HG02938 (cell line): ENCODE data around the gene SLC6A7.

Source experiments
- ATAC-seq: cut with Tn5 transposase; IDR thresholded peaks from one replicate; pipeline ENCODE4 v1.9.1; 2021; ENCODE audit warnings: mild to moderate bottlenecking, moderate library complexity; ENCODE audit not compliant: unreplicated experiment

SLC6A7 gene

GRCh38 chr5:150155258-150156026 is 34.4 kb upstream of the SLC6A7 start, which contains the start of gene PDGFRB:
PDGFRB (minus strand) TSS chr5:150155845; CDS start chr5:150137047, 18,798 bp downstream.
- no peak for ATAC-seq

DNA sequence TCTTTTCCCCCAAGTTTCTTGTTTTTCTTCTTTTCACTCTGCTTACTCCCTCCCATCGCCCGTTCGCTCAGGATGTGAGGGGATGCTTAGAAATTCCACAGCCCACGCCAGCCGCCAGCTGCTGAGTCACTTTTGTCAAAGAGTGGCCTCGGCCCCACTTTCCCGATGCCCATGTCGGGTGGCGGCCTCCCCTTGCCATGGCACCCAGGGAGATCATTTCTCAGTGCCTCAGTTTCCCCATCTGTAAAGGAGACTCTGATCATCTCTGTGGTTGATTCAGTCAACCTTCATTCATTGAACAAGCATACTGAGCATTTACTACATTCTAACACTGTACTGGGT is 33.9 kb upstream of the SLC6A7 start:
- no peak for ATAC-seq

- no peak for ATAC-seq
Observed at GRCh38 chr5:150156540-150156939, 33.3 kb upstream of the SLC6A7 start.

GRCh38 chr5:150157168-150157567 is 32.7 kb upstream of the SLC6A7 start:
- no peak for ATAC-seq

- ATAC-seq: no peak
Observed at GRCh38 chr5:150158170-150158949, 31.5 kb upstream of the SLC6A7 start.

GRCh38 chr5:150159031-150159430 is 30.8 kb upstream of the SLC6A7 start:
- no peak for ATAC-seq

DNA sequence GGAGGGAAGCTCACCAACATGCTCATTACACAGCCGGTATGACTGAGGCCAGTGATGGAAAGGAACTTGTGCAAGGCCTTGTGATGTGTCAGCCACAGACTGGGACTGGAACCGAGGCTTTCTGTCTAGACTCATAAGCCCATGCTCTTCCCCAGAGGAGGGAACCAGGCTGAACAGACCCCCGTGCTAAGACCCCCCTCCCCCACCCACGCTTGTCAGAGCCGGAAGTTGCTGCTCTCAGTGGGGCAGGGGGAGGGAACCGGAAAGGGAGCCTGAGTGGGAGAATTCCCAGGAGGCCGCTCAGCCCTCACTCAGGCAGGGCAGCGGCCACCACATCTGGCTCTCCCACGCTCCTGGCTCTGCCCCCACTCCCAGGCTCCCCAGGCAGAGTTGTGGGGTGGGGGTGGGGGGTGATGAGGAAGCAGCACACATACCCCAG is 30.1 kb upstream of the SLC6A7 start:
- no peak for ATAC-seq

- no peak for ATAC-seq
Observed at GRCh38 chr5:150160448-150161081, 29.3 kb upstream of the SLC6A7 start.

GRCh38 chr5:150161242-150162141 is 28.4 kb upstream of the SLC6A7 start:
- peak; percentile 63 for ATAC-seq

DNA sequence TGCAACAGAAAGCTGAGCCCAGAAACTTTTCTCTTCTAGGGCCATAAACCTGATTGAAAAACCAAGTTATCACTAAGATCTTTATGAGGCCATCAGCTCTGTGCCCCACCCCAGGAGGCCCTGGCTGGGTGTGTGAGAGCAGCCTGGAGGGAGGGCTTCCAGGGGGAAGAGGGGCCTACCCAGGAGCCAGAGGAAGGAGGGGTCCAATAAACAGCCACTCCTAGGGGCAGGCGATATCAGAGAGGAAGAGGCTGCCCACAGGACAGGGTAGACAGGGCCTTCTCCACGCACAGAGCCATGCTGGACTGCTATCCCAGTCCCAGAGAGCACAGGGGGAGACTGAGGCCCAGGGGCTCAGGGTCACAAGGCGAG is 27.7 kb upstream of the SLC6A7 start:
- no peak for ATAC-seq

DNA sequence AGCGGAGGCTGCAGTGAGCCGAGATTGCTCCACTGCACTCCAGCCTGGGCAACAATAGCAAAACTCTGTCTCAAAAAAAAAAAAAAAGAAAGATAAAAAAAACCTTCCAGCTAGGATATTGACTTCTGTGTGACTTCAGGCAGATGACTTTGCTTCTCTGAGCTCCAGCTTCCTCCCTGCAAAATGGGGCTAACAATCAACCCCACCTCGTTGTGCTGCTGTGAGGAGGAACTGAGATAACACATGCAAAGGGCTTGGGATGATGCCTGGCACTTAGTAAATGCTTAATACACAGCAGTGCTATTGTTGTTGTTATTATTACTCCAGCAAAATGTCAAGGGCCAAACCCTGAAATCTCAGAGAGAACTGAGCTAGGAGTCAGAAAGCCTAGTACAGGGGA is 26.8 kb upstream of the SLC6A7 start:
- no peak for ATAC-seq

GRCh38 chr5:150163547-150164059 is 26.3 kb upstream of the SLC6A7 start:
- ATAC-seq: no peak

GRCh38 chr5:150164211-150164980 is 25.5 kb upstream of the SLC6A7 start:
- no peak for ATAC-seq

DNA sequence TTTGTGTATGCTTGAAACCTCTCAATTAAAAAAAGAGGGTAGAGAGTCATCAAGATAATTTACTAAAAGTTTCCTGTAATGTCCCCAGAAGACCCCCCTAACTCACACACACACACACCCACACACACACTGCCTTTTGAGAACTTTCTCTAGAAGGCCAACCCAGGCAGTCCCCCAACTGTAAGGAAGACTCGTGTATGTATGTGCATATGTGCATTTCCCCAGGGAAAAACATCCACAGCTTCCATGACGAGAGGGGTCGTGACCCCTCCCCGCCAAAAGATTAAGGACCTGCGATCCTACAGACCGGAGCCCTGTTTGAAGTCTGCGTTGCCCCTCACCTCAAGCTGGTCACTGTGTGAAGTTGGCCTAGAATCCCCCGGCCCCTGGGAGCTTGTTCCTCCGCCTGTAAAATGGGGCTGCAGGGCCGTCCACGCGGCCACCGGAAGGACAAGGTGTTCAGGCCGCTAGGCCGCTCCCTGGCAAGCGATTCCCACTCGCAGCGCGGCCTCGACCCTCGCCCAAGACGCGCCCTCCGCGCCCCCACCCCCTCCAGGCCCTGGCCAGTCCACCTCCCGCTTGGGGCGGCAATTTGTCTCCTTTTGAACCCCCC is 23.7 kb upstream of the SLC6A7 start:
- ATAC-seq: no peak

GRCh38 chr5:150166650-150167511 is 23.0 kb upstream of the SLC6A7 start, which contains the start of gene CDX1:
CDX1 (plus strand) TSS chr5:150166778; CDS start chr5:150166877, 99 bp downstream.
- ATAC-seq: no peak

- ATAC-seq: no peak
Observed at GRCh38 chr5:150167512-150167850, 22.4 kb upstream of the SLC6A7 start.

DNA sequence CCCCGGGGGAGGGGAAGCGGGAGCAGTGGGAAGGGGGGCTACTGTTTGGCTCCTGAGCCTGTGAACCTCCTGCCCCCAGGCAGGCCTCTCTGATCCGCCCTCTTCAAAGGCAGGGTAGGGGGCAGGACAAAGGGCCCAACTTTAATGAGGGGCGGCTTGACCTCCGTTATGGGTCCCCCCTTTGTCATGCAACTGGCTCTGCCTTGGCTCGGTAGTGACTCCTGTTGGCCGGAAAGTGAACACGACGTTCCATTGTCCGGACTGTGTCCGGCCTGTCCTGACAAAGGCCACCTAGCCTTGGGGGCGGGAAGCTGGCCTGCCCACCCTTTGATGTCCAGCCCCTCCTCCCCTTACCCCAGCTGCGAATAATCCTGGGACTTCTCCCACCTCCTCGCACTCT is 22.0 kb upstream of the SLC6A7 start:
- ATAC-seq: no peak

GRCh38 chr5:150168864-150169263 is 21.0 kb upstream of the SLC6A7 start:
- no peak for ATAC-seq
